HG02884 (cell line): ENCODE data around the gene MAPK10.

Experiments
- ATAC-seq: cut with Tn5 transposase; IDR thresholded peaks from one replicate; pipeline ENCODE4 v1.9.1; 2021; ENCODE audit warnings: mild to moderate bottlenecking, moderate library complexity; ENCODE audit not compliant: unreplicated experiment

The MAPK10 gene

DNA sequence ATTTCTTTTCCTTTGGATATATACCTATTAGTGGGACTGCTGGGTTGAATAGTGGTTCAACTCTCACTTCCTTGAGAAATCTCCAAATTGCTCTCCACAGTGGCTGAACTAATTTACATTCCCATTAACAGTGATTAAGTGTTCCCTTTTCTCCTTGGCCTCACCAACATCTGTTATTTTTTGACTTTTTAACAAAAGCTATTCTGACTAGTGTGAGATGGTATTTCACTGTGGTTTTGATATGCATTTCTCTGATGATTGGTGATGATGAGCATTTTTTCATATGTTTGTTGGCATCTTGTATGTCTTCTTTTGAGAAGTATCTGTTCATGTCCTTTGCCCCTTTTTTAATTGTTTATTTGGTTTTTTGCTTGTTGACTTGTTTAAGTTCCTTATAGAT is 413.0 kb downstream of the MAPK10 start:
- no peak for ATAC-seq

DNA sequence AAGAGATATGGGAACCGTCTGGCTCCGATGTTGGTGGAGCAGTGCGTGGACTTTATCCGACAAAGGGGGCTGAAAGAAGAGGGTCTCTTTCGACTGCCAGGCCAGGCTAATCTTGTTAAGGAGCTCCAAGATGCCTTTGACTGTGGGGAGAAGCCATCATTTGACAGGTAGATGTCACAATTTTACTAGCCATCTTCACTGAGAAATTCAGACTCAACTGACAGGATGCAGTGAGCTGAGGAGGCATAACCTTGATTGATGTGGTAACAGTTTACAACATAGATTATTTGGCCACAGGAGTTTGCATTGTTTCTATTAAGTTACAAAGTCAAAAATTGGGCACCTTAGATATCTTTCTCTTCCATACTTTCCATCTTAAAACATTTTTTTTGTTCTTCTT is 417.7 kb downstream of the MAPK10 start:
- ATAC-seq: no peak

DNA sequence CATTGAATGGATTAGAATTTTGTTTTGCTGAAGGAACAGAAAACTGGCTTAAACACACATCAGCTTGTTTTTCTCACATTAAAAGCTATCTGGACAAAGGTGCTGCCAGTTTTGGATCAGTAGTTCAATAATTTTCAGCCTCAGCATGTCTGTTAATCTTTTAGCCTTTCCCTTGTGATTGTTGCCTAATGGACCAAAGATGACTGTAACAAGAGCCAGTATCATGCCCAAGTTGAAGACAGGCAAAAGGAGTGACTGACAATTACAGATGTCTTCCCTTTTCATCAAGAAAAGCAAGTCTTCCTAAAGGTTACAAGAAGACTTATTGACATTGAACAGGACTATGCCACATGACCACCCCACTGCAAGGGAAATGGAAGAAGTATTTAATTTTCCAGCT is 419.7 kb downstream of the MAPK10 start:
- no peak for ATAC-seq
